Lower leg skin (tissue), 3 donors: ENCODE measurements around the gene ZBTB17.

Experiments used
- CTCF ChIP-seq, 3 donors: fragments of 450-650 bp; IDR thresholded peaks; one replicate each; pipeline ENCODE4 v1.5.1; 2016; ENCODE audit warnings: antibody characterized with exemption in 3 of 3, mild to moderate bottlenecking in 3 of 3, moderate library complexity in 2 of 3
- POLR2A ChIP-seq, 2 donors: fragments of 450-650 bp; IDR thresholded peaks; one replicate each; pipeline ENCODE4 v1.6.1; 2016 to 2017; ENCODE audit warnings: antibody characterized with exemption in 2 of 2, mild to moderate bottlenecking in 1 of 2, moderate library complexity in 1 of 2

- TF ChIP-seq POLR2A (IDR thresholded peaks at IDR 0.05): no peak
- no peak for TF ChIP-seq CTCF (IDR thresholded peaks at IDR 0.05)
Observed at GRCh38 chr1:16017076-16017460, 41.2 kb upstream of the ZBTB17 start.
